ENCODE results near the gene CCNT1.
A peak's percentile ranks its signal among the peaks of the same experiment; 100 is the strongest.
"Not testable (repeated sequence)": the region's sequence is repeated elsewhere in the genome, so short reads cannot be mapped to it uniquely, and the experiment has no call there.

The CCNT1 gene

GRCh38 chr12:48686615-48687334 lies 29.7 kb downstream of the CCNT1 start:
- Histone ChIP-seq H3K9me3 (ENCODE audit: insufficient read depth, low read length) (no peaks in the 10 kb centered on the region), H3K27me3 (ENCODE audit: low read depth, low read length) (no peaks in the 10 kb centered on the region), H3K79me2 (ENCODE audit: low read length) (peaks cover 20% of the 10 kb centered on the region), H3K36me3 (replicated peaks; ENCODE audit: low read depth, low read length) (peaks cover 9% of the 10 kb centered on the region), H4K20me1 (ENCODE audit: insufficient read depth, low read length) (no peaks in the 10 kb centered on the region), H3K27ac (ENCODE audit: low read length) (no peak overlapping the region), H3K4me2 (ENCODE audit: low read length) (no peak overlapping the region), H3K4me3 (ENCODE audit: low read length) (no peak overlapping the region), H3K9ac (ENCODE audit: low read length) (no peak overlapping the region), H2AFZ (ENCODE audit: low read depth, low read length) (no peak overlapping the region), H3K4me1 (ENCODE audit: low read length) (0 out of 2 replicates have a peak, but pooled peaks cover 3% of the 10 kb centered on the region)
- TF ChIP-seq EZH2phosphoT487 (IDR thresholded peaks at IDR 0.05; ENCODE audit: low read depth), result no peak
- TF ChIP-seq CTCF (IDR thresholded peaks at IDR 0.05; ENCODE audit: low read depth, low read length), result no peak

- Histone ChIP-seq H3K79me2 (ENCODE audit: low read length) (peaks cover 21% of the 10 kb centered on the region), H3K36me3 (replicated peaks; ENCODE audit: low read depth, low read length) (peaks cover 9% of the 10 kb centered on the region)
- TF ChIP-seq CTCF (IDR thresholded peaks at IDR 0.05; ENCODE audit: low read depth, low read length) (no peak), EZH2phosphoT487 (IDR thresholded peaks at IDR 0.05; ENCODE audit: low read depth) (no peak)
These were observed 30.4 kb downstream of the CCNT1 start for GRCh38 chr12:48686037-48686595.

GRCh38 chr12:48683534-48683933 lies 33.0 kb downstream of the CCNT1 start:
- H3K9ac ChIP-seq (ENCODE audit: low read length), result no peak overlapping the region
- H3K79me2 ChIP-seq (ENCODE audit: low read length), result peaks cover 35% of the 10 kb centered on the region
- no peaks in the 10 kb centered on the region for H4K20me1 ChIP-seq (ENCODE audit: insufficient read depth, low read length)
- no peaks in the 10 kb centered on the region for H3K27me3 ChIP-seq (ENCODE audit: low read depth, low read length)
- H3K4me3 ChIP-seq (ENCODE audit: low read length), result no peak overlapping the region
- no peak overlapping the region for H2AFZ ChIP-seq (ENCODE audit: low read depth, low read length)
- no peaks in the 10 kb centered on the region for H3K9me3 ChIP-seq (ENCODE audit: insufficient read depth, low read length)
- peaks cover 23% of the 10 kb centered on the region for H3K4me1 ChIP-seq (ENCODE audit: low read length)
- peaks cover 23% of the 10 kb centered on the region for H3K36me3 ChIP-seq (replicated peaks; ENCODE audit: low read depth, low read length)
- TF ChIP-seq CTCF (IDR thresholded peaks at IDR 0.05; ENCODE audit: low read depth, low read length) (no peak), EZH2phosphoT487 (IDR thresholded peaks at IDR 0.05; ENCODE audit: low read depth) (no peak)
- H3K27ac ChIP-seq (ENCODE audit: low read length), result no peak overlapping the region
- no peak overlapping the region for H3K4me2 ChIP-seq (ENCODE audit: low read length)

More at GRCh38 chr12:48686037-48686595, 30.4 kb downstream of the CCNT1 start:
- Histone ChIP-seq H3K4me1 (ENCODE audit: low read length) (0 out of 2 replicates have a peak, but pooled peaks cover 3% of the 10 kb centered on the region), H3K27me3 (ENCODE audit: low read depth, low read length) (no peaks in the 10 kb centered on the region), H4K20me1 (ENCODE audit: insufficient read depth, low read length) (no peaks in the 10 kb centered on the region), H3K4me2 (ENCODE audit: low read length) (no peak overlapping the region), H2AFZ (ENCODE audit: low read depth, low read length) (no peak overlapping the region), H3K9me3 (ENCODE audit: insufficient read depth, low read length) (no peaks in the 10 kb centered on the region), H3K27ac (ENCODE audit: low read length) (no peak overlapping the region), H3K4me3 (ENCODE audit: low read length) (no peak overlapping the region), H3K9ac (ENCODE audit: low read length) (no peak overlapping the region)

- Histone ChIP-seq H3K4me2 (ENCODE audit: low read length) (peak overlapping the region; percentile 59), H4K20me1 (ENCODE audit: insufficient read depth, low read length) (no peaks in the 10 kb centered on the region), H3K4me1 (ENCODE audit: low read length) (peaks cover 23% of the 10 kb centered on the region), H3K9ac (ENCODE audit: low read length) (peak overlapping the region; percentile 64; the same call in 1 of the 2 replicates), H3K27ac (ENCODE audit: low read length) (no peak overlapping the region), H3K36me3 (replicated peaks; ENCODE audit: low read depth, low read length) (peaks cover 28% of the 10 kb centered on the region), H3K27me3 (ENCODE audit: low read depth, low read length) (no peaks in the 10 kb centered on the region), H3K79me2 (ENCODE audit: low read length) (peaks cover 41% of the 10 kb centered on the region), H3K4me3 (ENCODE audit: low read length) (peak overlapping the region; percentile 89), H2AFZ (ENCODE audit: low read depth, low read length) (0 out of 2 replicates have a peak overlapping the region, but pooled peaks have one; percentile 49), H3K9me3 (ENCODE audit: insufficient read depth, low read length) (no peaks in the 10 kb centered on the region)
- no peak for TF ChIP-seq EZH2phosphoT487 (IDR thresholded peaks at IDR 0.05; ENCODE audit: low read depth)
- TF ChIP-seq CTCF (IDR thresholded peaks at IDR 0.05; ENCODE audit: low read depth, low read length), result no peak
These were observed 33.6 kb downstream of the CCNT1 start for GRCh38 chr12:48682927-48683326.

- H3K27me3 ChIP-seq (ENCODE audit: low read depth, low read length); H4K20me1 ChIP-seq (ENCODE audit: insufficient read depth, low read length); H3K9me3 ChIP-seq (ENCODE audit: insufficient read depth, low read length); H3K27ac ChIP-seq (ENCODE audit: low read length): not testable (repeated sequence)
- Histone ChIP-seq H3K9ac (ENCODE audit: low read length) (peak overlapping the region; percentile 64), H3K4me3 (ENCODE audit: low read length) (peak overlapping the region; percentile 89), H3K4me1 (ENCODE audit: low read length) (peaks cover 23% of the 10 kb centered on the region), H2AFZ (ENCODE audit: low read depth, low read length) (peak overlapping the region; percentile 85; the same call in 1 of the 2 replicates), H3K4me2 (ENCODE audit: low read length) (peak overlapping the region; percentile 59), H3K79me2 (ENCODE audit: low read length) (peaks cover 45% of the 10 kb centered on the region), H3K36me3 (replicated peaks; ENCODE audit: low read depth, low read length) (peaks cover 28% of the 10 kb centered on the region)
These were observed 34.0 kb downstream of the CCNT1 start for GRCh38 chr12:48682533-48682905.

Measured in OCI-LY3 (cell line).